PC-9 (cell line): ENCODE measurements around the gene SELENOH. TPM values are rescaled to one million over a fixed set of nuclear protein-coding genes. Genes with fewer than 3 reads are reported as not detected.
A peak's percentile ranks its signal among the peaks of the same experiment; 100 is the strongest.

ENCODE experiments used
- BruUV-seq: library from RNA; stranded (reverse); fragments of 400-500 nt; replicated peaks from 2 replicates; lab custom pipeline; 2021; lab: Mats Ljungman, UMichigan
- CTCF ChIA-PET: fragments of 300-600 bp; sonication (Branson Sonifier 250); formaldehyde crosslinking; loops from one replicate; lab custom pipeline; 2022; ENCODE audit warnings: antibody characterized with exemption; lab: Charles Lee
- POLR2A ChIA-PET: fragments of 300-600 bp; sonication (Branson Sonifier 250); formaldehyde crosslinking; loops from one replicate; lab custom pipeline; 2022; ENCODE audit warnings: antibody characterized with exemption; ENCODE audit not compliant: unreplicated experiment; lab: Charles Lee
- DNase-seq, 2 experiments: peaks; one replicate each; pipeline versions ENCODE4 v3.0.0 to v3.0.0-alpha.2; 2015 to 2022; ENCODE audit warnings: mixed read lengths in 1 of 2
- H2AFZ ChIP-seq: fragments of 200-600 bp; sonication (generic); 2 replicates; pipeline ENCODE4 v1.8.1; 2017; ENCODE audit warnings: antibody characterized with exemption
- H3F3A ChIP-seq: fragments of 200-600 bp; sonication (generic); 2 replicates; pipeline ENCODE4 v1.8.1; 2017; ENCODE audit warnings: antibody characterized with exemption, mild to moderate bottlenecking, low read depth; ENCODE audit not compliant: insufficient read depth
- H3K27ac ChIP-seq: fragments of 200-600 bp; sonication (generic); 2 replicates; pipeline ENCODE4 v1.6.1; 2016; ENCODE audit warnings: mixed run types
- H3K27me3 ChIP-seq: fragments of 200-600 bp; sonication (generic); 2 replicates; pipeline ENCODE4 v1.6.1; 2016; ENCODE audit warnings: low read depth, mixed run types; ENCODE audit not compliant: insufficient read depth
- H3K36me3 ChIP-seq: fragments of 200-600 bp; sonication (generic); 2 replicates; pipeline ENCODE4 v1.6.1; 2016; ENCODE audit warnings: low read depth, mixed run types
- H3K4me1 ChIP-seq: fragments of 200-600 bp; sonication (generic); replicated peaks from 2 replicates; pipeline ENCODE4 v1.6.1; 2016; ENCODE audit warnings: mixed run types; ENCODE audit not compliant: insufficient read depth
- H3K4me2 ChIP-seq: fragments of 200-600 bp; sonication (generic); 2 replicates; pipeline ENCODE4 v1.6.1; 2017; ENCODE audit warnings: mixed run types
- H3K4me3 ChIP-seq: fragments of 200-600 bp; sonication (generic); 2 replicates; pipeline ENCODE4 v1.6.1; 2016; ENCODE audit warnings: mixed run types
- H3K79me2 ChIP-seq: fragments of 200-600 bp; sonication (generic); 2 replicates; pipeline ENCODE4 v1.6.1; 2017; ENCODE audit warnings: low read depth, mixed run types
- H3K9me2 ChIP-seq: fragments of 200-600 bp; sonication (generic); 2 replicates; pipeline ENCODE4 v1.8.1; 2017; ENCODE audit warnings: mild to moderate bottlenecking; ENCODE audit not compliant: insufficient read depth
- H3K9me3 ChIP-seq: fragments of 200-600 bp; sonication (generic); 2 replicates; pipeline ENCODE4 v1.8.1; 2016; ENCODE audit warnings: low read depth; ENCODE audit not compliant: insufficient read depth
- H4K20me1 ChIP-seq: fragments of 200-600 bp; sonication (generic); 2 replicates; pipeline ENCODE4 v1.8.1; 2017; ENCODE audit not compliant: insufficient read depth
- CTCF ChIP-seq: fragments of 200-600 bp; sonication (generic); conservative IDR thresholded peaks from 2 replicates; pipeline ENCODE4 v1.6.1; 2017; ENCODE audit warnings: mixed run types, antibody characterized with exemption, mild to moderate bottlenecking, moderate library complexity
- EZH2 ChIP-seq: fragments of 200-600 bp; sonication (generic); IDR thresholded peaks from 2 replicates; pipeline ENCODE4 v1.8.0; 2017; ENCODE audit warnings: antibody characterized with exemption, low read depth
- intact Hi-C: fragments of 100-400 bp; cut with micrococcal nuclease; formaldehyde crosslinking; loops from one replicate; pipeline ENCODE4 v1.10.0; 2022; ENCODE audit not compliant: unreplicated experiment
- total RNA-seq: library from RNA; stranded (reverse); gene quantifications from 2 replicates; pipeline ENCODE4 v1.2.3, GENCODE V29; 2021

SELENOH gene
- total RNA-seq, 1 experiment from 2014 or later = 211 TPM

DNA sequence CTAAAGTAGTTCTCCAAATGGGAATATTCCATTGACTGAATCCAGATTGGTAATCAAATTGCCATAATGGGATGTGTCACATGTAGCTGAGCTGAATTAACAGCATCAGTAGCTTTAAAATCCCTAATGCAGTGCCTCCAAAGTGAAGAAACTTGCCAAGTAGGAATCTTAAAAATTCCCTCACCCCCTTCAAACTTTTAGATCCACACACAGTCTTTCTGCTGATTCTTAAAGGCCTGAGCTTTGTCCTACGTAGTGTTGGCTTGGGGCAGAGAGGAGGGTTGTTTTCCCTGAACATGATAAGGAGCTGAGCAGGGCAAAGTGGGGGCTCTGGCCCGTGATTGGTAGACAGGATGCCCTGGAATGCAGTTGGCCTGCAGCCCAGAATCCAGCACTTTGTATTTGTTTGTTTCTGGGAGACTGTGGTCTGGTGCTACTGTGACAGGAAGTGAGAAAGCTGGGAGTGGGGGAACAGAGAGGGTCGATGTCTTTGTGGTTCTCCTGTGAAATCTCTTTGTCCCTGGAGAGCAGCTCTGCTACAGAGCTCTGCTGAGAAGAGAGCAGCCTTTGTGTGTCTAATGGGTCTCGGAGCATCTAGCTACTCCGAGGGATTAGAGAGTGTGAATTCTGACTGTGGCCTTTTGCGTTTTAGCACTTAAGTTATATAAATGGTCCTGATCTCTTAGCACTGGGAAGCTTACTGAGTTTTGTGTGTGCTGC is 37.2 kb downstream of the SELENOH start:
- no TSS peak for BruUV-seq
- no peaks in the 10 kb centered on the region for H4K20me1 ChIP-seq
- intact Hi-C loops = loop anchor here (1.0 to 10.0 kb wide), 5 partner anchors 17 to 1776 kb away; partner anchors contain the start of genes CTNND1, SELENOH and TNKS1BP1

GRCh38 chr11:57779276-57779675 is 38.0 kb downstream of the SELENOH start:
- Histone ChIP-seq H3K9me3 (no peaks in the 10 kb centered on the region), H3K27ac (peak overlapping the region; percentile 93), H4K20me1 (no peaks in the 10 kb centered on the region), H3K9me2 (no peaks in the 10 kb centered on the region), H3K4me1 (peaks cover 85% of the 10 kb centered on the region), H3K4me3 (peak overlapping the region; percentile 50; the same call in 1 of the 2 replicates), H3K36me3 (peaks cover 6% of the 10 kb centered on the region; the same call in 1 of the 2 replicates), H3K27me3 (no peaks in the 10 kb centered on the region), H3K79me2 (peaks cover 93% of the 10 kb centered on the region), H3K4me2 (peak overlapping the region; percentile 91), H2AFZ (no peak overlapping the region), H3F3A (peaks cover 81% of the 10 kb centered on the region)
- BruUV-seq = TSS peak; percentile 48
- intact Hi-C loops = loop anchor here (10.0 kb wide), 2 partner anchors 454 to 1776 kb away; partner anchors contain the start of gene TNKS1BP1
- no peak for TF ChIP-seq EZH2
- 0 out of 2 replicates have a peak, but pooled peaks have one; percentile 18 for TF ChIP-seq CTCF
- ChIA-PET CTCF (interaction anchor here (0.7 to 3.2 kb wide), 4 partner anchors 15 to 68 kb away, joined by 3 to 38 read pairs (median 10); partner anchors contain the start of genes CTNND1 and MED19), POLR2A (interaction anchor here (0.6 to 1.8 kb wide), 7 partner anchors 7 to 1393 kb away, joined by 3 to 21 read pairs (median 12); partner anchors contain the start of gene CTNND1)
- DNase-seq = peak; percentile 61 to 88

More for the DNA sequence above, 37.2 kb downstream of the SELENOH start:
- CTCF ChIA-PET = interaction anchor here (2.4 to 3.2 kb wide), 2 partner anchors 17 to 22 kb away, joined by 10 to 38 read pairs; partner anchors contain the start of gene CTNND1
- Histone ChIP-seq H3K79me2 (peaks cover 93% of the 10 kb centered on the region), H3K9me2 (no peaks in the 10 kb centered on the region), H3K27me3 (no peaks in the 10 kb centered on the region), H3K27ac (peak overlapping the region; percentile 93), H3K9me3 (no peaks in the 10 kb centered on the region), H3K4me3 (peak overlapping the region; percentile 50; the same call in 1 of the 2 replicates), H3K36me3 (peaks cover 11% of the 10 kb centered on the region; the same call in 1 of the 2 replicates), H2AFZ (no peak overlapping the region), H3K4me1 (peaks cover 93% of the 10 kb centered on the region), H3K4me2 (peak overlapping the region; percentile 91), H3F3A (peaks cover 81% of the 10 kb centered on the region)
- TF ChIP-seq EZH2 (no peak), CTCF (no peak)
- DNase-seq = peak; percentile 98 to 99
- POLR2A ChIA-PET = interaction anchor here (0.5 to 1.8 kb wide), 10 partner anchors 15 to 1394 kb away, joined by 3 to 38 read pairs (median 5); partner anchors contain the start of genes CTNND1 and SELENOH

DNA sequence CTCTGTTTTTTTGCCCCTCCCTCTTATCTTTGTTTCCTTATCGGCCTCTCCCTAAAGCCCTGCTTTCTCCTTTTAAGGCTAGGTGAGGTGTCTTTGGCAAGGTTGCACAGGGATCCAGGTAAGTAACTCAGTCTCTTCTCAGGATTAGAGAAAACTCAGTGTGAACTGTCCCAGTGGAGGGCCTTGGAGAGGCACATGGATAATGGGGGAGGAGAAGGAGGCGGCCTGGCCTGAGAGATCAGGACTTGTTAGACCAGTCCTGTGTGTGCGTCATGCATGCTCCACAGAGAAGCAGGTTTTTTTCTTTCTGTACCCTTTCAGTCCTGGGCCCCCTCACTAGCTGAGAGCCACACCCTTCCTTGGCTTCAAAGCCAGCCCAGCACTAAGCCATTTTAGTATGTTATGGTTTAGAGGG is 40.2 kb downstream of the SELENOH start:
- CTCF ChIA-PET = interaction anchor here (0.7 to 1.4 kb wide), 4 partner anchors 18 to 21 kb away, joined by 3 to 5 read pairs (median 4); no protein-coding TSS in a partner anchor
- Histone ChIP-seq H3K27ac (peak overlapping the region; percentile 93), H3K4me2 (peak overlapping the region; percentile 91)

More for the DNA sequence above, 40.2 kb downstream of the SELENOH start:
- no peak overlapping the region for H2AFZ ChIP-seq
- POLR2A ChIA-PET = interaction anchor here (0.6 to 1.7 kb wide), 8 partner anchors 10 to 46 kb away, joined by 4 to 17 read pairs (median 8); partner anchors contain the start of gene CTNND1
- H3K36me3 ChIP-seq = peaks cover 10% of the 10 kb centered on the region; the same call in 1 of the 2 replicates
- H3K9me3 ChIP-seq = no peaks in the 10 kb centered on the region
- H3K27me3 ChIP-seq = no peaks in the 10 kb centered on the region
- peak overlapping the region; percentile 33; the same call in 1 of the 2 replicates for H3K4me3 ChIP-seq
- peak; percentile 92 to 99 for DNase-seq
- H3K9me2 ChIP-seq = no peaks in the 10 kb centered on the region
- TF ChIP-seq CTCF (0 out of 2 replicates have a peak, but pooled peaks have one; percentile 9), EZH2 (no peak)
- H3K79me2 ChIP-seq = peaks cover 93% of the 10 kb centered on the region
- intact Hi-C loops = loop anchor here (1.0 kb wide), 1 partner anchor 18 kb away; no protein-coding TSS in a partner anchor
- H3F3A ChIP-seq = peaks cover 64% of the 10 kb centered on the region
- peaks cover 64% of the 10 kb centered on the region for H3K4me1 ChIP-seq
- no TSS peak for BruUV-seq
- no peaks in the 10 kb centered on the region for H4K20me1 ChIP-seq
